CD4-positive, alpha-beta T cell treated with Interleukin-6 at 100 ng/mL for 8 hours (primary cell): Measurements from ENCODE around the gene HTR4.
"Not testable (repeated sequence)": the region's sequence is repeated elsewhere in the genome, so short reads cannot be mapped to it uniquely, and the experiment has no call there.

Source experiments
- DNase-seq: peaks from one replicate; pipeline ENCODE4 v3.0.0-alpha.2; 2020; ENCODE audit warnings: mixed read lengths, low spot score

The HTR4 gene

DNA sequence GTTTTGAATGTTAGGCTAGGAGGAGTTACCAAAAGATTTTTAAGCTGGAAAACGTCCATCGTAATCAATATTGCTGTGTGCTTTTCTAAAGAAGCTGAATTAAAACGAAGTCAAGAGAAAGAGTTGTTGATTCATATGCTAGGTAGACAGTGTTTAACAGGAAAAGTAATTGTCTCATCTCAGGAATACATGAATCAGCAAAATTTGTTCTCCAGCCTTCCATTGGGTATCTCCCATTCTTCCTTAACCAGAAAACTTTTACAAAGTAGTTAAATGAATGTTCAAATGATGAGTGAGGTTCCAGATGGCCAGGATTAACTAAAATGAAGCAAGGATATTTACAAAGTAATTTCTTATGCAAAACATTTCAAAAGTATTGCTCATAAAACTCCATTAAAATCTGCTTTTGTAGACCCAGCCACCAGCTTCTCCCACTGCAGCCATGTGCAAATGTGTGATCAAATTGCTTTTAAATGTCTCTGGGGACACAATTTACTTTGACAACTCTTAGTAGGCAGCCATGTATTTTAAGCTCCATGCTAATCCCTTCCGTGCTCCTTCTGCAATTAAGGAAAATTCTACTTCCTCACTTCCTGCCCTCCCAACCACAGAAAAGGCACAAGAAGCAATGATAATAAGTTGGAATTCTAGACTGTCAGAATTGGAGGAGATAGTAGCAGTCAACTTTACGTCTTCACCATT, 121.2 kb downstream of the HTR4 start:
- no peak for DNase-seq

DNA sequence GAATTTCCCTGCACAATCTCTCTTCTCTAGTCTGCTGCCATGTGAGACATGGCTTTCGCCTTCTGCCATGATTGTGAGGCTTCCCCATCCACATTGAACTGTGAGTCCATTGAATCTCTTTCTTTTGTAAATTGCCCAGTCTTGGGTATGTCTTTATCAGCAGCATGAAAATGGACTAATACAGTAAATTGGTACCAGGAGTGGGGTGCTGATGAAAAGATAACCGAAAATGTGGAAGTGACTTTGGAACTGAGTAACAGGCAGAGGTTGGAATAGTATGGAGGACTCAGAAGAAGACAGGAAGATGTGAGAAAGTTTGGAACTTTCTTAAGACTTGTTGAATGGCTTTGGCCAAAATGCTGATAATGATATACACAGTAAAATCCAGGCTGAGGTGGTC, 124.9 kb downstream of the HTR4 start:
- not testable (repeated sequence) for DNase-seq

DNA sequence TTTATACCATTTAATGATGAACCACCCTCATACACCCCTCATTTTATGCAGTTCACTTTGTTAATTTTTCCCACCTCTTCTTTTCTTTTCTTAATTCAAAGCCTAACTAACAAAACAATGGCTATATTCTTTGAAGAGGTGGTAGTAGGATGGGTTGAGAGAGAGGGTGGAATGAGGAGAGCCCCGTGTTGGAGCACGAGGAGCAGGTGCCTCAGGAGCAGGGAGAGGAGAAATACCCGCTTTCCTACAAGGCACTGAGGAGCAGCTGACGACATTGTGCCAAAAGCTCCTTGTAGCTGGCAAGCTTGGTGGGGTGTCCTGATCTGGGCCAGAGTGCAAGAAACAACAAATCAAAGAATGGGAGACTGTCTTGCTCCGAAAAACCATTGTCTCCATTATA, 129.6 kb downstream of the HTR4 start:
- no peak for DNase-seq

DNA sequence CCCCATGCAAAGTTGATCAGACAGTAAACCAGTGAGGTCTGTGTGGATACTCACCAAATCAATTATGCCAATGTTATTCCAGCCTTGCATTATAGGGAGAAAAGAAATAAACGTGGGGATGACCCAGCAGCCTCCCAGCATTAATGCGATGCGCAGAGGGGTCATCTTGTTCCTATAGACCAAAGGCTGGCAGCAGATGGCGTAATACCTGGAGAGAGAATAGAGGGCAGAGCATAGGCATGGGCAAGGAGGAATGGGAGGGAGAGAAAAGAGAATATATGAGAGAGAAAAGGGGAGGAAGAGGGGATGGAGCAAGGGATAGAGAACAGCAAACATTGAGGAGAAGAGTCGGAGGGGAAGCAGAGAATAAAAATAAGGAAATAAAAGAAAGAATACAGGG, 131.2 kb downstream of the HTR4 start:
- no peak for DNase-seq

DNA sequence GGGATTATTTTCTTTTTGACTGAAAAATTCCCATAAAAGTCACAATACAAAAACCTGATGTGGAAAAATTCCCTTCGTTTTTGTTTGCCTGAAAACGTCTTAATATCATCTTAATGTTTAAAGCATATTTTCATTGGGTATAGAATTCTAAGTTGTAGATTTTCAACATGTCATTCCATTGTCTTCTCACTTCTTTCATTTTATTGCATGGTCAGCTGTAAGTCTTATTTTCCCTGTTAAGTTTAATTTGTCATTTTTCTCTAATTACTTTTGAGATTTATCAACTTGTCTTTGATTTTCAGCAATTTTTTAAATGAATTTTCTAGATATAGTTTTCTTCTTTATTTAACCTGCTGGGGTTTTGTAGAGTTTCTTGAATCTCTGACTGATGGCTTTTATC, 138.9 kb downstream of the HTR4 start:
- DNase-seq = no peak

DNA sequence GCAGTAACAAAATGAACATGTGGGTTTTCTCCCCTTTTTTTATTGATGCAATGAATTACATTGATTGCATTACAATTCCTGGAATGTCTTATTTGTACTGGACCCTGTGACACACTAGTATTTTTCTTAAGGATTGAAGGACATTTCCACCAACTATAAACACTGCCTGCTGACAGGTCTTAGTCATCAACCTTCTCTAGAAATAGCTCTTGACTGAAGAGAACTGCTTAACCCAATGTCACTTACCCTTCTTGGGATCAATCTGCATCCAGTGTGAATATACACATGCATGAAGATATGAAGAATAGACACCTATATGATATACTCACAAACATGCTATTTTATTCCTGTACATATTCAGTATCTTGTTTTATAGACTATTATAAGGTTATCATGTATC, 140.0 kb downstream of the HTR4 start:
- DNase-seq = no peak

DNA sequence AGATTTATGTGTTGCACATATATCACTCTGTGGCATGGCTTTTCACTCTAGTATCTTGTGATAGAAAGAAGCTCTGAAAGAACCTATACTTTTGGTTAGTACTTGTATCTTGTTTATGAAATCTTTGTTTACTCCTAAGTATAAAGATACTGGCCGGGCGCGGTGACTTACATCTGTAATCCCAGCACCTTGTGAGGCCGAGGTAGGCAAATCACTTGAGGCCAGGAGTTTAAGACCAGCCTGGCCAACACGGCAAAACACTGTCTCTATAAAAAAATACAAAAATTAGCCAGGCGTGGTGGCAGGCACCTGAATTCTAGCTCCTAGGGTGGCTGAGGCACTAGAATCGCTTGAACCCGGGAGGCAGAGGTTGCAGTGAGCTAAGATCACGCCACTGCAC, 141.8 kb downstream of the HTR4 start:
- DNase-seq = no peak

DNA sequence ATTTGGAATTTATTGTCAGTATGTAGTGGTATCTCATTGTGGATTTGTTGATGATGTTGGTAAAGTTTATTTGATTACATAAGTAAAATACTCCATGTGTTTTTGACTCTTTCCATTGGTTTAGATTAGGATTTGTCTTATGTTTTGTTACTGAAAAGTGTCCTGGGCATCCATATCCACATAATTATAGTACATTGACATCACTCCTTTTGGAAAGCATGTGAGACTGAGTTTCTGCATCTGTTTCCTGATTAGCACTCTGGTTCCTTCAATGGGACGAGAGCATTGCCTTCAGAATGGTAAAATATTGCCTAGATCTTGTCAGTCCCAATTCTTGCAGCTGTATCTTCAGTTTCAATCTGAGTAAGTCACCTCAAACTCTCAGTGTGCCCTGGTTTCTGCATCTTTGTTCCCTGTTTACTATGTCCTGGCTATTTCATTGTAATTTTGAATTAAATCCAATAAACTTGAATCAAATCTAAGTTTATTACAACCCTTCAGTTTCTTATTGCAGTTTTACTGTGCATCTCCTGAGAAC, 142.4 kb downstream of the HTR4 start:
- DNase-seq = no peak

DNA sequence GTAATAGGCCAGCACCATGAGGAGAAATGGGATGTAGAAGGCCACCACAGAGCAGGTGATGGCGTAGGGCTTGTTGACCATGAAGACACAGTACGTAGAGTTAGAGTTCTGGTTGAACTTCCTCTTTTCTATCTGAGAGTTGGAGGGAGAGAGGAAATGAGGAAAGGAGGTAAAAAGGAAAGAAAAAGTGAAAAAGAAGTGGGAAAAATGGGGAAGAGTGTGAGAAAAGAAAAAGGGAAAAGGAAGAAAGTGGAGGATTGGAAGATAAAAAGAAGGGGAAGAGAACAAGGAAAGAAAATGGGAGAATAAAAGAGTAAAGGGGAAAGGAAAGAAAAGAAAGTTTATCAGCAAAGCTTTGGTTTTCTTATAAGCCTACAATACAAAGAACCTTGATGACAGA, 144.4 kb downstream of the HTR4 start:
- no peak for DNase-seq

DNA sequence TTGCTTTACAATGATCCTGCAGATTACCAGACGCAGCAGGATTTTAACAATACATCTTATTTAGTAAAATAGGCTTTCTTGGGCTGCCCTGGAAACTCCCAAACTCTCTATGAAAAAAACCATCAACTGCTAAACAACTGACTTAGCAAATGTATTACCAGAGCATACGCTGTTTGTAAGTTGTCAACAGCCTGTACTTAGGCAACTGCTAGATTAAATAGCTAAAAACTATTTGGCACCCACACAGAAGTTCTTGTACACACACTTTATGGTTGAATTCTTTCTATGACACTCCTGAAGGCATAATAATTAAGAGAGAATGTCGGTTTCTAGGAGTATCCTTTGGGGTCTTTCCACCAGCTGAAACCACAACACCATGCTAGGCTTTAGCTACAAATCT, 146.7 kb downstream of the HTR4 start:
- DNase-seq = no peak

DNA sequence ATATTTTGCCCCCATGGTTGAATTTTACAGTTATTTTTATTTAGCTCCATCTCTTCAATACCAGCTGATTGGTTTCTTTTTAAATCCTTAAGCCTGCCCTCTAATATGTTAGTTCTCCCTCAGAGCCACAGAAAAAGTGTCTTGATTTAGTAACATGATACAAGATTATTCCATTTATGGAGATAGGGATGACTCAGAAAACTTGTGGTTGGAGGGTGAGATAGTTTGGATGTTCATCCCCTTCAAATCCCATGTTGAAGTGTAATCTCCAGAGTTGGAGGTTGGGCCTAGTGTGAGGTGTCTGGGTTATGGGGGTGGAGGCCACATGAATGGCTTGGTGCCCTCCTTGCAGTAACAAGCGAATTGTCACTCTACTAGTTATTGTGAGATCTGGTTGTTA, 154.9 kb downstream of the HTR4 start:
- no peak for DNase-seq

DNA sequence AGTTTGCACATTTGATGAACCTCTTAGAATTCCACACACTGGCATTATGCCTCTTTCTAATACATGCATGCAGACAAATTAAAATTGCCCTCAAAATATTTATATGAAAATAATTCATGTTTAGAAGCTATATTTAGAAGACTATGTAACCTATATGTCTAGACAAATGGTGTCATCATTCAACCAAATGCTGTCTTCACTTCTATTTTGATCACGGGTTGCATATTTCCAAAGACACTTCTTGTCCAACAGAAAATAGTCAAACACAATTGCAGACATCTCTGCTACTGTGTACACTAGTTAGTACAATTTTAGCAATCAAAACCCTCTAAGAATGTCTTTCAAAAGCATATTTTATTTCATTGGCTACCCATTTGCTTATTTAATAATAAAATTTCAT, 156.6 kb downstream of the HTR4 start:
- no peak for DNase-seq

DNA sequence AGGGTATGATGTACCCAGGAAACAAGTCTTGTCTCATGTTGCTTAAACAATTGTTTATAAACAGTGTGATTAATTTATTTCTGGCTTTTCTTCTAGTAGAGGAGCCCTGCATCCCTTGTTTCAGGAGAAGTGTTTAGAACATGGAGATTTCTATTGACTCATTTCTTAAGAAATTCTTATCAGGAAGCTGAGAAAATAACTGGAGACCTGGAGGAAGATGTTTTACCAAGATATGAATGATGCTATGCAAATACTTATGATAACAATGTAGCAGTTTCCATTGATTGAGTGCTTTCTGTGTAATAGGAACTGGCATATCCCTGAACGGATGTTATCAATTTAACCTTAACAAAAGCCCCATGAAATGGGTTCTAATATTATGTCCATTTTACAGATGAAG, 162.0 kb downstream of the HTR4 start:
- no peak for DNase-seq

DNA sequence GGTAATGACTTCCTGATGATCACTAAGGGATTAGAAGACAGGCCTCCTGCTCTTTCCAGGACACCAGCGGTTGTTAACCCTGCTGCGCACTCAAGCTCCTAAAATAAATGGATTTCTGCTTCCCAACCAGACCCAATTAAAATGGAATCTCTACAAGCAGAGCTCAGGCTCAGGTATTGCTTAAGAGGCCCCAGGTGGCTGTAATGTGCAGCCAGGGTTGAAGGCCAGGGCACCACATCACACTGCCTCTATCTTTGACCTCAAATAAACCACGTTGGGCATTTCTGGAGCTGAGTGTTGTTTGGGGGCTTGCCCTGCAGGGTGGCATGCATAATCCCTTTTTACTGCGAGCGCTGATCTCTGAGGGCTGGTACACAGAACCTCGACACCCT, 162.5 kb downstream of the HTR4 start:
- DNase-seq = no peak

DNA sequence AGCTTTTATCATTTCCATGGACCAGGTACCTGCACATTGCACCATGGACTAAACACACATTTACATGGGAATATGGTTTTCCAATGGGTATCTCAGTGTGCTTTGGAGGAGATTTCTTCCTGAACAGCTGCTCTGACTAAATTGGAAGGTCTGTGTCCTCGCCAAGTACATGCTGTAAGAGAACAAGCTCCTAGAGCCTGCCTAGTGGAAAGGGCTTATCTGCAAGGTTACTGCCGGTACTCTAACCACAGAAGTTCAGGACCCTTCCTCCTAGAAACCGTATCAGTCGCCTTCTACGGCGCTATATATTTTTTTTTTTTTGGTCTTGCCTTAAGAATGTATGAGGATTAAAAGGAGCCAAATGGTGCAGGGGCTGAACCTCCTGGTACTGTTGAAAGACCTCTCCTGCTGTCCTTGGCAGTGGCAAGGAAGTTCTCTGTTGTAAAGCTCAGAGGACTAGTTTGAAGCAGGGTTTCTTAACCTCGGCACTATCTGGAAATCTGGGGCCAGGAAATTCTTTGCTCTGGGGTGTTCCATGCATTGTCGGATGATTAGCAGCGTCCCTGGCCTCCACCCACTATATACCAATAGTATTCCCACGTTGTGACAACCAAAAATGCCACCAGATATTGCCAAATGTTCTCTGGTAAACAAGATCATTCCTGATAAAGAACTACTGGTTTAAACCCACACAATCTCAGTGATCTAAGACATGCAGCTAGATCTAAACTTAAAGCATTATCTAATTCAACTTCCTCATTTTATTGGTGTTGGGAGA, 163.1 kb downstream of the HTR4 start:
- no peak for DNase-seq

DNA sequence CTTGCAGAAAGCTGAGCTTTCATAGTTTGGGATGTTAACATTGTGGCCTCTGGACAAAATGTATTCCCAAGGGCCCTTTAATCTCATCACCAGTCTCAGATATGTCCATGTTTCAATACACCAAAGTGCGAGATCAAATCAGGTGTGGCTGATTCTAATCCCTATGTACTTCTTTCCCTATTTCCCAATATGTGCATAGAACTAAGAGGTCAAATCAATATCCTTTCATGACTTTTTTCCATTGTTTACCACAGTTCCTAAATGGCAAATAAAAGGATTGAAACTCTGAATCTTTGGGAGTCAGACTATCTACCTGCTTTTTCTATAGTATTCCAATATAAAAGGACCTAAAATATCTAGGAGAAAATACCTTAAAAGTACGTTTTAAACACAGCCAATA, 165.6 kb downstream of the HTR4 start:
- no peak for DNase-seq

DNA sequence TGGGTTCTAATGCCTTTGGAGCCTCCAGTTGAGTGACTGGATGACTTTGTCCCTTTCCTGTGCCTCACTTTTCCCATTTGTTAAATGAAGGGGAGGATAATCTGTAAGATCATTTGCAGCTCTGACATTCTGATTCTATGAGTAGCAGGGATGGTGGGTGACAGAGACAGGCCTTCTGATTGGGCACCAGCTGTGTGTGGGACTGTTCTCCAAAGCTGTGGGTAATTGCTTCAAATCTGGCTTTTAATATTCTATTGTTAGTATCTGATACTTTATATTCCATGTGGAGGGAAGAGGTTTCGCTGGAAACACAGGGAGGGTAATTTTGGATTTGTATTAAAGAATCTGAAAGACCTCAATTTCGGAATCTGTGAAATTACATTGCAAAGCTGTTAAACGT, 167.9 kb downstream of the HTR4 start:
- no peak for DNase-seq

DNA sequence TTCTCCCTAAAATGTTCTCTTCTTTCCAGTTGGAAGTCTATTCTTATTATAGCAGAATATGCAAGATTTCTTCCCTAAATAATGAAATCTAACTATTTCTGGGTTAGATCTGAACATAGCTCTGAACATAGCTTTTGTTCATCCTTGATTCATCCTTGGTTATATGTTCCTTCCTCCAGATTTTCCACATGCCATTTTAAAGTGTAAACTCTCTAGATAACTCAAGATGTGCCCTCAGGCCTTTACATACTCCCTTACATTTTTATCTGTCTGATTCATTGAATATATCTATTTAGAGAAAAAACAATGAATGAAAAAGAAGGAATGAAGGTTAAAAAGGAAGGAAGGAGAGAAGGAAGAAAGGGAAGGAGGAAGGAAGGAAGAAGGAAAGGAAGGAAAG, 169.7 kb downstream of the HTR4 start:
- DNase-seq = no peak

DNA sequence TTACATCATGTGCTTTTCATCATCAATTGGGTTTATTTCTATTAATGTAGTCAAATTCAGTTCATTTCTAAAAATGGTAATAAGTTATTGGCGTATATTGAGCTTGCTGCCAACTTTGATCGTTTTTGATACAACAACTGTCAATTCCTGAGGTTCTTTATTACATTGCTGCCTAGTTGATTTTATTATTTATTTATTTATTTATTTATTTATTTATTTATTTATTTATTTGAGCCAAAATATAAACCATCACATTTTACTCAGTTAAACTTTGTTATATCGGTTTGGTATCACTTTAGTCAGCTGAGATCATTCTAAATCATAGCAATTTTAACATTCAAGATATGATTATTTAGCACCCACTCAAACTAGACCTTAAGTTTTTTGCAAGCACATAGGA, 170.6 kb downstream of the HTR4 start:
- no peak for DNase-seq

DNA sequence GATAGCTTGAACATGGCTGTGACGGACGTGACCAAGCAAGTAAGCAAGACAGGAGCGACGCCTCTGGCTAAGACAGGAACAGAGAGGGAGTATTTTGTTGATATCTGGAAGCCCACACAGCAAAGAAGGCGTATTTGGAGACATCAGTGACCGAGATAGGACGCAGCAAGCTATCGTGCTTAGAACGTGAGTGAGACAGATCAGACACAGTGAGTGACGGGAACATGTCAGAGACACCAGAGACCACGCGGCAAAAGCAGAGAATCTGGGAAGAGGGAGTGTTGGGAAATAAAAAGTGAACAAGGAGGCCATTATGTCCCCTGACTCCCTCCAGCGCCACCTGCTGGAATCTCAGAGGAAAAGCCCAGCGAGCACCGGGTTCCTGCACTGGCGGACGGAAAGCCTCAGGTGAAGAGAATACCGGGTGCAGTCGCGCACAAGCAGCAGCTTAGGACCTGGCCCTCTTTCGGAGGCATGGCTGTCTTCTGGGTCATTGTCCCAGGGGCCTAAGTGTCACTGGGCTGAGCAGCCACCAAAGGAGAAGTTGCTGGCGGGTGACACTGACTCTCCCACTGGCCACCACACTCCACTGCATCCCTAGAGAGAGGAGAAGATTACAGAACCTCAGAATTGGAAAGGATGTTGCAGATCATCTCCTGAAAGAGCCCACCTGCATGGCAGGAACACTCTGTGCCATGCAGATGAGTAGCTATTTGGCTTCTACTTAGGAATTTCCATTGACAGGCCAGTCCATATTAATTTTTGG, 171.4 kb downstream of the HTR4 start:
- DNase-seq = peak; percentile 41

DNA sequence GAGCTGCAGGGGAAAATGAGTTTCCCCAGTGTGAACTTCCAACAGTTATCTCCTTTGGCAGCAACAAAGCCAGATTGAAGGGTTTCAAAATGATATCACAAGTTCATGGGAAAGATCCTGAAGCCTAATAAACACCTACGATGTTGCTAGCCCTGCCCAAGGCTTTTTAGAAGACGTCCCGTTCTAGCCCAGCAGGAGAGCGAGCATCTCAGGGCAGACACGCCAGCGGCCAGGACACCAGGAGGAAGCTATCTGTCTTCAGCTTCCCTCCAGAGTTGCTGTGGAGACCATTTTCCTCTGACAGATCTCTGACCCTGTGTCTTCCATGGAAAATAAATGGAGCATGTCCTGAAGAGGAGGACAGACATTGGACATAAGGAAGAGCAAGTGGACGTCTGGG, 172.1 kb downstream of the HTR4 start:
- no peak for DNase-seq

DNA sequence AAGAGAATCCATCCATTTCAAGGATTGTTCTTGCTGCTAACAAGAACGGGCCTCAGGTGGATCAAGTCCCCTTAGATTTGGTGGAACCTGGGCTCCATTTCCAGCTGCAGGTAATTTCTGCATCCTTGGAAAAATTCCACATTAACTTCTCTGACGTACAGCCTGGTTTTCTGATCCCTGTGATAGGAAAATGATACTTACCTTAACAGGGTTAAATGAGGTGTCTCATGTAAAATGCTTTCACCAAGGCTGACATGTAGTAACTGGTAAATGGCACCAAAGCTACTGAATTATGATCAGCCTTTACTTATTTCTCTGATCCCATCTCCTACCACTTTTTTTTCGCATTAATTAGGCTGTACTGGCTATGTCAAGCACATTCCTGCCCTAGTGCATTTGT, 176.9 kb downstream of the HTR4 start:
- no peak for DNase-seq

DNA sequence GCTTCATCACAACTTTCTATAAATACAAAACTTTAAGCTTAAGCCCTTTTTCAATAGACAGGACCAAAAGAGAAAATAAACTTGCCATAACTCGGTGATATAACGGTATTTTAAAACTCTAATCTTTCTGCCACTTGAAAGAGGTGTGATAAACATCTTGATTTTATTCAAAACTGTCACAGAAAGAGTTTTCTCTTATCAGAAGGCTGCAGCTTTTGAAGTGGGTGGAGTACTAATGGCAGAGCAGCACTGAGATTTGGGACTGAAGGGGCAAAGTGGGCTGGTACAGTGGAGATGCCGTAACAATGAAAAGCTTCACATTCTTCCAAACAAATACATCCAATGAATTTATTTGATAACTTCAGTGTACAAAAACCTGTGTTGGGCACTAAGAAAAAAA, 178.0 kb downstream of the HTR4 start:
- no peak for DNase-seq
